CD4-positive, alpha-beta T cell treated with Interleukin-12 subunit alpha and Interleukin-12 subunit beta, for 1 hour (primary cell): Measurements from ENCODE around the gene NPR2.
A peak's percentile ranks its signal among the peaks of the same experiment; 100 is the strongest.

Experiments
- DNase-seq: peaks from one replicate; pipeline ENCODE4 v3.0.0-alpha.2; 2020

NPR2 gene

DNA sequence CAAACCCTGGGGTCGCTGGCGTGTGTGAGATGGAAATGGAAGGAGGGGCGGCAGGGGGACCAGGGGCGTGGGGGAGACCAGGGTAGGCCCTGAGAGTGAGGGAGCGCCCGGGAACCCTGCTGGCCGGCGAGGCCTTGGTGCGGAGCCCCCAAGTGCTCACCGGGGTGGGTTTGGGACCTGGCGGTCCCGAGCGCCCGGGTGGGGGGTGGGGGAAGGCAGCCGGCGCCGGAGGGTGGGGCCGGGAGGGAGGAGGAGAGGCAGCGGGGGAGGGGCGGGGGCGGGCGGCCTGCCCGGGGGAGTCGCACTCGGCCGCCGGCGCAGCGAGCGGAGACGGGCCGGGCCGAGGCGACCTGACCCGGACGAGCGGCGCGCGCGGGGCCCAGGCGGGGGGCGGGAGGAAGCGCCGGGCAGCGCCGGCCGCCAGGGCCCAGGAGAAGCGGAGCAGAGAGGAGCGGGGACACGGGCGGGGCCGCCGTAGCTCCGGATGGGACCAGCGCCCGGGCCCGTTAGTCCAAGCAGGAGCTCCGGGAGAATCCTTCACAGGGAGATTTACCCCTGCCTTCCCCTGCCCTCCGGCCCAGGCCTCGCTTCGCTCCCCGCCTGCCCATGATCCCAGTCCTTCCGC is at the start of gene NPR2:
Gene NPR2, plus strand, starts transcription at position 295 of the 625 bp plus-strand sequence. CDS start 818 bp downstream, outside the sequence.
- no peak for DNase-seq

DNA sequence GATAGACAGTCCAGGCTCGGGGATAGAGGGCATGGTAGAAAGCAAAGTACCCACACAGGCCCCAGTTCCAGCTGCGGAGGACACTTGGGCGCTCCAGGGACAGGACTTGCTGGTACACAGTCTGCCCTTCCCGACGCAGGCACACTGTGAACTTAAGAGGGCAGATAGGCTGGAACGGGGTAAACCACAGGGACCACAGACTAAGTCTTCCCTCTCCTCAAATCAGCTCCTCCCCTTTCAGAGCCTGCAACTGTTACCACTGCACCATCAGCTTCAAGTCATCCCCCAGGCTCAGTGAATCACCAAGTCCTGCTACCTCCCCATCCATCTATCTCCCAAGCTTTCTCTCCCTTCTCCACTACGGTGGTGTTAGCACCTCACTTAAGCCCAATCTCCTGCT is 49.7 kb upstream of the NPR2 start:
- DNase-seq, result peak; percentile 22

DNA sequence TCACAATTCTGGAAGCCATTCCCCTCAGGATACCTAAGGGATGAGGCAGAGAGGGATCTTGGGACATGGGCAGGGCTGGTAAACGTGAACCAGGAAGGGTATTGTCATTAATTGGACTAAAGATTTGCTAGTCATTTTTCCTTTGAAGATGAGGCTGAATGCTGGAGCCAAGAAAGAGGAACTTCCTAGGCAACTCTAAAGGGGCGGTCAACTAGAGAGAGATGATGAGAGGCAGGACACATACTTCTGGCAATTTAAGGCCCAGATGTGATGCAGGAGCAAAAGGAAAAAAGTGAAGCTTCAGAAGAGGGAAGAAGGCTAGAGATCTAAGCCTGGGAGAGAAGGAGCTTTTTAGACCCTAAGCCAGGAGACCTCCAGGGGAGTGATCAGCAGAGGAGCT is 47.9 kb upstream of the NPR2 start:
- DNase-seq, result no peak

DNA sequence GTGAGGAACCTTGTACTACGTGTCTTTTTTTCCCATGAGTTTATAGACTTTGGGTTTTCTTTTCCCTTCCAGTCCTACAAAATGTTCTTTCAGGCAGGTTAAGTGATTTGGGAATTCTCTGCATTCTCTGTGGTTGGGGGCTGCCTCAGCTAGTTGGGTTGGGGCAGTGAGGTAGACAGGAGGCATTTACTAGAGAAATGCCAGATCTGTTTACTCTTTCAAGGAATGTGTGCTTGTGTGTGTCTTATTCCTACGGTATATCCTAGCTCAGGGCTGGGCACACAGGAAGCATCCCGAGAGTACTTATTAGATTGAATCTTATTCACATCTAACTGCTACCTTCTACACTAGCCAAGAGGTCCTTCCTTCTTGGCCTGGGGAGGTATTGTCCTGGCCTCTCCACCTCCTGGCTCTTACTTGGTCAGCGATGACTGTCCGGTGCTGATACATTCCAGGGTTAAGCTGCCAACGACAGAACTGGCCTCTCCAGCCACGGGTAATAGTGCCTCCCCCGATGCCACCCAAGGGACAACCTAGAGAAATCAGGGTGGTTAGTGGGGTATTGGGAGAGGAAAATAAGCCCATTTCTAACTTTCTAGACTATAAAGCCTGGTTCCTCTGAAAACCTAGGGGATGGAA is 47.4 kb upstream of the NPR2 start:
- DNase-seq, result no peak

DNA sequence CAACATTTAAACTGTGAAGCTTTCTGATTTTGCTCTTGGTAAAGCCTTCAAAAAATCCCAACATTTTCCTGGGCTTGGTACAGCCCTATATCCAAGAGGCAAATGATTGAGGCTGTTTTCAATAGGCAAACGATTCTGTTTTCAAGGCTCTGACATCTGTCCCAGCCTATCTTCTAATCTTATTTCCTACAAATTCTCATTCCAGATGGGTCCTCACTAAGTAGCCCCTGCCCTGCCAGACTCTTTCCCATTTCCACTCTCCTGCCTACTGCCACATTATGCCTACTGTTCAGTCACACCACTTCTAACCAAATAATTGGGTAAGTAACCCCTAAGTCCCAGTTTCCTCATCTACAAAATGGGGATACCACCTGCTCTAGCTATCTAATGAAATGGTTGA is 45.8 kb upstream of the NPR2 start:
- no peak for DNase-seq

DNA sequence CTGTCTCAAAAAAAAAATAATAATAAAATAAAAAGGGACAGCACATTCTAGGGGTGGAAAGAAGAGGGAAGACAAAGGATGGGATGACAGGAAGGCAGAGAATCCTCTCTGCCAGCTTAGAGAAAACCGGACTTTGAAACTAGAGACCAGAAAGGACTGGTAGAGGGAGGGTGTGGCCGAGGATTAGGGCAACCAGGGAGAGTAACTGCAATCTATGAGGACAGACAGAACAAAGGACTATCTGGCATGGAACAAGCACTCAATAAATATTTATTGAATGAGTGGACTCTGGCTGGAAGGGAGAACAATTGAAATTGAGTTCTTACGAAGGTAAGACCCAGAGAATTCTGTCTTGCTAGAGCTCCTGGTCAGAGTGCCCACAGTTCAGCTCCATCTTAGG is 44.8 kb upstream of the NPR2 start:
- DNase-seq, result no peak

DNA sequence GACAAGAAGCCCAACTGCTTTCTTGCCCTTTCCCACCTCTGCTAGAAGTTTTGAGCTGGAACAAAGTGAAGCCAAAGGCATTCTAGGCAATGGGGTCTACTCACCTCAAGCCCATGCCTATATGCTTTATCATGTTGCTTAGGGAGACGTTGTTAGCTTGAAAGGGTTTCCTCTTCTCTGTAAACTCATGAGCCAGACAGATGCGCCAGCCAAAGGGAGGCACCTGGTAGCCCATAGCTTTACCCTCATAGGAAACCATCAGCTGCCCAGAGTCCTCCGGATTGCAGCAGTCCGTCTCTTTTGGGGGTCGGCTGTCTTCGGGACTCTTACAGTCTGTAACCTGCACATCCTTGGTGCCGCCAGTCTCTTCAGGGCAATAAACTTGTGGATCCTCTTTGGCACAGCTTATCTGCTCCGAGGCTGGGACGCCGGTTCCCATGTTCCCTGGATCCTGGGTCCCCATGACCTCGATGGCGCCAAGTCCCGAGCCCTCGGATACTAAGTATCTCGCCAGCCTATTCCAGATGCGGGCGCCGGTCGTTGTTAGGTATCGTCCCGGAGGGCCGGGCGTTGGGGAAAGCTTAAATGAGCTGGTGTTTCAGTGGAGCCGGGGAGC is 43.0 kb upstream of the NPR2 start:
- DNase-seq, result peak; percentile 21

DNA sequence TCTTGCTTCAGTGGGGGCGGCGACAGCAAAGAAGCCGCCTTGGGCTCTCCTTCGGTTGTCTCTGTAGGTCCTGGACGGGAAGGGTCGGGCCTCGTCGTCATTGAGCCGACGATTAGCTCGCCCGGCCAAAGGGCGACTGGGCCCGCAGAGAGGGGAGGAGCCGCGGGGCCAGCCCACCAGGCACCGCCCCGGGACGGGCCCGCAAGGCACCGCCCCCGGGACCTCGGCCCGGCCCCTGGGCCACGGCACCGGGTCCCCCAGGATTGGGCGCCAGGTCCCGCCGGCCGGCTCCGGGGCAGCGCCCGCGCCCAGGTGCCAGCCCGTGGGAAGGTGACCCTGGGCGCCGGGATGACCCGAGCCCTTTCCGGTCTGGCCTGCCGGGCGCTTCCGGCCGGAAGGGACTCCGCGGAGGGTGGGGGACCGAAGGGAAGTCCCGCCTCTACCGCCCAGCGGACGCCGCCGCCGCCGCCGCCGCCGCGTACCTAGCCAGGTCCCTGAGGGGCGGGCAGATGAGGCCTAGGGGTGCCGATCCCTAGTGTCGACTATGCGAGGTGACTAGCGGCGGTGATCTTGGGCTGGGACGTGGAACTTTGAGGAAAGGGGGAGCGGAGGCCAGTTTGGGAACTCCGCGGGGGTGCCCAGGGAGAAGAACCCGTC is 42.4 kb upstream of the NPR2 start, which contains the start of the genes GBA2 and RGP1:
Gene GBA2, minus strand, starts transcription at position 371 of the 657 bp plus-strand sequence. CDS start 524 bp downstream, outside the sequence.
Gene RGP1, plus strand, starts transcription at position 430 of the 657 bp plus-strand sequence. CDS start 469 bp downstream, outside the sequence.
- DNase-seq, result peak; percentile 72

DNA sequence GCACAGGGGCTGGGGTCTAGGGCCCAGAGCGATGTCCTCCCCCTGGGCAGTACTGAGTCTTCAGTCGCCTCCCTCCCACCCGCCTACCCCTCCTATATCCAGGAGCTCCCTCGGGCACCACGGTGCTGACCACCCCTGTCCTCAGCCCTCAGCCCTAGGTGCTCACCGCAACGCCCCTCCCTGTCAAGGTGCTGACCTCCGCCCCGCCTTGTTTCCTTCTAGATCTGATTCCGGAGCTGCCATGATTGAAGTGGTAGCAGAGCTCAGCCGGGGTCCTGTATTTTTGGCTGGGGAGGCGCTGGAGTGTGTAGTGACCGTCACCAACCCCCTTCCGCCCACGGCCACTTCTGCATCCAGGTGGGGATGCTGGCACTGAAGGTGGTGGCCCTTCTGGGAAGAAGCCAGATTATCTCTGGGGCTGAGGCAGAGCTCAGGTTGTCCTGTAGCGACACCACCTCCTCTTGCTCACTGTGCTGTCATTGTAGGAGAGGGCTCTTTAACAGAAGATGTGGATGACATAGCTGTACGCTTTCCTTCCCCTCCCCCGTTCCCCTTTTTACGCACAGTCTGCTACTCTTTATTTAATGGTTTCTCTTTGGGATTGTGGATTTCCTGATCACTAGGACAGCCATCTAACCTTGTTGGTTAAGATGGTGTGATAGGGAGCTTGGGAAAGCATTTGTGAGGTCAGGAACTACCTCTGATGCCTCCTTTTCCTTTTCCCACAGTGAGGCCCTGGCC is 41.7 kb upstream of the NPR2 start:
- peak; percentile 52 for DNase-seq

DNA sequence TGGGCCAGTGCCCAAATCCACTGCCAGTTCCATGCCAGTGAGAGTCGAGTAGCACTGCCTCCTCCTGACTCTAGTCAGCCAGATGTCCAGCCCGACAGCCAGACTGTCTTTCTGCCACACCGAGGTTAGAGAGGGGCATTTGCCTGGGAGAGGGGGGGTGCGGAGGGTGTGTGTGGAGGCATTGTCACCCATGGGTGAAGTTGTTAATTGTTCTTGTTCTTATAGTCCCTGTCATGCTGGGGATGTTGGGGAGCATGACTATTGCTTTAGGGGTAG is 41.2 kb upstream of the NPR2 start:
- DNase-seq, result no peak

DNA sequence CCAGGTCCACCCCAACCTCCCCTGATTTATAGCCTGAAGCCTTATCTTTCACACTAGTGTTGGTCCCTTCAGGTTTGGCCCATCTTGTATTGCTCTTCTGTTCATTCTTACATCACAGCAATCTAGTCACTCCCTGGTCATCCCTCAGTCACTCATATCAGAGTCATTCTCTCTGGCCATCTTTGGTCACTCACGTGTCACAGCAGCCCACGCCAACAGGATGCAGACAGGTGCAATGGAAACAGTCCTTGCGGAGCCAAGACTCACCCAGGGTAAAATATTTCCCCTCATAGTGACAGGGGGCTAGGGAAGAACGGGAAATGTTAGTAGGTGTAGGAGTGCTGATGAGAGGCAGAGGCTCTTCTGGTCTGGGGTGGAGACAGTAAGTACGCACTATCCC is 37.9 kb upstream of the NPR2 start:
- no peak for DNase-seq

DNA sequence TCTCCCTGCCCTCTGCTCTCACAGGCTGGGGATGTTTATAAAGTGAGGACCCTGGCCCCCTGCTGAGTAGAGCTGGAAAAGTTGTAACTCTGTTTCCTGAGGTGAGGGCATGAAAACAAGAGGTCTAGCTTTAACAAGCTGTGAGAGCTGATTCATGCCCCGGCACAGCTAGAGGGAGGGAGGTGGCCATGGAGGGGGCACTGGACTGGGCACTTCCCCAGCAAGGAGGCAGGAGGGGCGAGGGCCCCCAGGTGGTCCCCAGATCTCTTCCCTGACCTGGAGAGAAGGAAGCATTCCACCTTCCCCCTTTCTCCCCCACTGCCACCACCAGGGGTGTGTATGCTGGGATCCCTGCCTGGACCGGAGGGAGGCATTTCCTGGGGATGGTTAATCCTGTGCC is 37.1 kb upstream of the NPR2 start, which contains the start of gene MSMP:
Gene MSMP, minus strand, starts transcription at position 13 of the 400 bp plus-strand sequence. CDS start 147 bp downstream, outside the sequence.
- DNase-seq, result no peak

DNA sequence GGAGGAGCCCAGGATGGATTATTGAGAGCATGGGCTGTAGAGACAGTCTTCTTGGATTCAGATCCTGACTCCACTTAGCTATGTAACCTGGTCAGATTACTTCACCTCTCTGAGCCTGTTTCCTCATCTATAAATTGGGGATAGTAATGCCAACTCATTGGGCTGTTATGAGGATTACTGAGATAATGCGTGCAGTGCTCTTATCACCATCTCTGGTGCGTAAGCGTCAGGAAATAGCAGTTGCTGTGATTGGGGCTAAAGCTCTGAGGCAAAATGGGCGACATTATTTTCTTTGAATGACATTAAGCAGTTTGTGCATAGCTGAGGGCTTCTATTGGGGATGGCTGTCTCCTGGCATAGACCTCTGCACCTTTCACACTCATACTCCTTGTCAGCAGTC is 36.3 kb upstream of the NPR2 start:
- DNase-seq, result no peak

DNA sequence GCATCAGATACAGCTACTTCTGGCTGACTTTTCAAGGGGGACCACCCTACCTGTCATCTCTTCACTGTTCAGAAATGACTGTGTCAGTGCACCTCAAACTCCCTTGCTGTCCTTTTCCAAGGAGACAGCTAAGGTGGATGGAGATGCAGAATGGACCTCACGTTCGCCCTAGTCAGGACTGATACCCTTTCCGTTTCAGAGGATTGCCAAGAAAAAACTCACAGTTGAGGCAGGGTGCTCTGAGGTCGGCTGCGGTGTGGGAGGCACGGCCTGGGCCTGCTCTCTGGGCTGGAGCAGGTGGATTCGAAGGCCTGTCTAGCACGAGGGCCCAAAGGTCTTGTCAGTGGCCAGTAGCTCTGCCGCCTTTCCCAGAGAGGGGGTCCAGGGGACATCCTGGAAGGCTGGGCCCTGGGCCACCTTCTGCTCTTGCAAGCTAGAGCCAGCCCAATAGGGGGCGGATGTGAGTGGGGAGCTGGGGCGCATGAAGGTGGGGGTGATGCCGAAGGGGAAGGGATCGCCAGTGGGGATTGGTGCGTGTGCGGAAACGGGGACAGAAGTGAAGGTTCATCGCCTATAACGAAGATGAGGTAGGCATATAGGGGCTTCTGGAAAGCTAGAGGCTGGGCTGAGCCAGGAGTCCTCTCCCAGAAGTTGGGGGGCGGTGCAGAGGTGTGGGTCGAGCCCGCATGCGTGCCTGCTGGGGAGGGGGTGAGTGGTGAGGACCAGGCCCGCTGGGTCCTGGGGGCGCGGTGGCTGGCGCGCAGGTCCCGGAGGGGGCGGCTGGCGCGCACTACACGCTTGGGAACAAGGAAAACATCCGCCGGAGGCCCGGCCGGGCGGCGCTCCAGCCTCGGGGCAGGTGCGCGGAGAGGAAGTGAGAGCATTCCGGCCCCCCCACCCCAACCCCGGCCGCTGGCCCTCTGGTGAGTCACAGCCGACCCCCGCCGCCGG is 34.8 kb upstream of the NPR2 start:
- peak; percentile 79 for DNase-seq

DNA sequence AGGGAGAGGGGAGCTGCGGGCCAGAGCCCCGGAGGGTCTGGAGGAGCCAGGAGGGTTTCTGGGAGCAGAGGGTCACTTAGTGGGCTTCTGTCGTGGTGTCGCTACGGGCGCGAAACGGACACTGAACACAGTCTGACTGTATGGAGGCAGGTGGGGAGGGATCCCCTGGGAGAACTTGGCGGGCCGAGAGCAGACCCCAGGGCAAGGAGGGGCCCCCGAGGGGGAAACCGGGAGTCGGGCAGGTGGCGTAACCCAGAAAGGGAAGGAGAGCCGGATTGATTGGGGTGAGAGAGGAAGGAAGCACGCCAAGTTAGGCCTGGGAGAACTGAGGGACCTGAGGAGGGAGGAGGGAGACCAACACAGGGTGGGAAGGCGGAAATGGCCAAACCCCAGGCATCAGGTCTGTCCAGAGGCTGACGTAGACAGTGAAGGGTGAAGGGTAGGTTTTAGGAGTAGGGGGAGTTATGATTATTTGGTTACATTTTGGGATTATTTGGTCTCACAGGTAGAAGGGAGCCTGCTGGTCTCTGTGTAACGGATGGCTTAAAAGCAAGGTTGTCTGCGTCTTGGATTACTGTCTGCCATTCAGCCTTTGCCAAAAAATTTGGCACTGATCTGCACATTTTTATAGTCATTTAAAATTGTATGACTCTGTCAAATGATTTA is 34.0 kb upstream of the NPR2 start:
- peak; percentile 15 for DNase-seq

DNA sequence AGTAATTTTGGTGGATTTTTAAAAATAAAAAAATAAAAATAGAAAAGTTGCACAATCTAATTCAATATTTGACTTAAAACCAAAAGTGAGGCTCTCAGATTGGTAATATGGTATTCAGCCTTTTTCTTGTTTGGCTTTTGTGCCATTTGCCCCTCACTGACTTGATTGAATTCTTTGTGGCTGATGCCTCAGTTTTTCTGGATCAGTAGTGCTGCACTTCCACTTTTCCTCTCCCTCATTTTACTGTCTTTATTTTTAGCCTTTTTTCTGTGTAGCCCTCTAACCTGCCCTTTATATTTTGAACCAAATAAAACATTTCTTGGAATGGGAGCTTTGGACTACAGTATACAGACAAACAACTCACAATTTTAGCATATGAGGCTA is 33.5 kb upstream of the NPR2 start:
- DNase-seq, result no peak

DNA sequence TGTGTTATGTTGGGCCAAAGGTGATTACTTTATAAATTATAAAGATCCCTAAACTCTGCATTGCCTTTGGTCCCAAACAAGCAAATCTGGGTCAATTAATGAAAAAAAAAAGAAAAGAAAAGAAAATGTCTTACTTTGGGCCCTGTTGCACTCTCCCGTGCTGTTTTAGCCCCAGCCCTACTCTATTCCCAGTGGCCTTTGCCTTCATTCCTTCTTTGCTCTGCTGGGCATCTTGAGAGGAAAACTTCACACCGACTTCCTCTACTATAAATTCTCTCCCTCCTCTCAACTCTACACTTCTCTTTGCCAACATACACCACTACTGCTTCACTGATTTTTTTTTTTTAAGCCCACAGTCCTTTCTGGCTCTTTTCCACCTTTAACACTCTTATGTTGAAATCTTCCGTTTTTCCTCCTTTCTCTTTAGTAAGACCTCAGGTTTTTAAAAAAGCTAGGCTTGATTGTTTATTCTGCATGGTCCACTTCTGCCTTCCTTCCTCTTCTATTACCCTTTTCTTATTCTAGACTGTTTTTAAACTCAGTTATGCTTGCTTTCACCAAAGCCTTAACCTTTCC is 32.8 kb upstream of the NPR2 start:
- no peak for DNase-seq

DNA sequence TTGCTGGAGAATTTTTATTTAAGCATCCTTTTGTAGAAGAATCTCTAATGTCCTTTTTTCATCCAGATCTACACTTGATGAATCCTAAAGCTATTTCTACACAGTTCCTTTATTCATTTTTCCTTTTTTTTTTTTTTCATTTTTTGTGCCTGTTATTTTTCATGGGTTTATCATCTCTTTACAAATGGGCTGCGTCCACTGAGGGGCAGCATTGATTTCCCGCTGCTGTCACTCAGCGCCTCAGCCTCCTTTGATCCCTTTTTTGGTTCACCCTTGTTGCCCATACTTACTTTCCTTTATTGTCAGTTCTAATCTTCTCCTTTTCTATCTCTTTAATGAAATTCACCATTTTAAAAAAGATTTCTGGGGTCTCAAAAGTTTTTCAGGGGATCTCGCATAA is 31.6 kb upstream of the NPR2 start:
- DNase-seq, result no peak

DNA sequence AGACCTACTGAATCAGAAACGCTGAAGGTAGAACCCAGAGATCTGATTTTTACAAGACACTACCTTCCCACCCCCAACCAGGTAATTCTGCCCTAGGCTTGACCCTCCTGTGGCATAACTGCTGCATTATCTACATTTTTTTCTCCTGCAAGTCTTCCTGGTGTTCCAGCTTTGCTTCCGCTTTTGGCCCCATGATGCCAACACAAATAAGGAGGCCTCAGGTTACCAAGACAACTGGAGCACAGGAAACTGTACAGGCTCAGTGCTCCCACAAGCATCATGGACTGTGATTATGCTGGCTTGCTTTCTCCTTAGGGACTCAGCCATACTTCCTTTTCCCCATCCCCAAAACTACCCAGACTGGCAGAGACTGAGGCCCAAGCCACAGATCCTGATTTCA is 30.7 kb upstream of the NPR2 start:
- DNase-seq, result no peak

DNA sequence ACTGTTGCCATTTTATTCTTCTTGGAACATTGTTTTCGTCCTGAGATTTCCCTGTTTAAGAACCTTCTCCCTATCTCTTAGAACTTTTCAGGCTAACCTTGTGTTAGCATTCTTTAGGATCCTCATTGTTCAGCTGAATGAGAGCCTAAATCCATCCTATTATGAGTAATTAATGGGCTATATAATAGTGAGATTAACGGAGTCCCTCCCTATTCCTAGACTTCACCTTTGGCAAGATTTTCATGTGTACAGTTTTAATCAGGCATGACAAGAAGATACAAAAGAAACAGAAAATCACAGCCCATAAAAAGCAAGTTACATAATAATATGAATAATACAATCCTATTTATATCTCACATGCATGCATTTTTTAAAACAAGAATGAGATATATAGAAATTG is 28.2 kb upstream of the NPR2 start:
- no peak for DNase-seq

DNA sequence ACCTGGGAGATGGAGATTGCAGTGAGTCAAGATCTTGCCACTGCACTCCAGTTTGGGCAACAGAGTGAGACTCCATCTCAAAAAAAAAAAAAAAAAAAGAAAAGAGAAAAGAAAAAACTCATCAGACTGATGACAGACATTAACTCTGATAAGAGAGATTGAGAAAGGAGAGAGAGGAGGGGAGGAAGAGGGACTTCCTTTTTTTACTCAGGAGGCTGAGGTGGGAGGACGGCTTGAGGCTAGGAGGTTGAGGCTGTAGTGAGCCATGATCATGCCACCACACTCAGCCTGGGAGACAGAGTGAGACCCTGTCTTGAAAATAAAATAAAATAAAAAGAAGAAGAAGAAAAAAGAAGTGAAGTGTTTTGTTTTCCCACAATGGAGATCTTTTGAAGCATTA is 27.6 kb upstream of the NPR2 start:
- DNase-seq, result no peak
